Measurements from ENCODE around the gene ROGDI.

GRCh38 chr16:4846901-4847773 lies 44.7 kb upstream of the ROGDI start, which contains the start of the genes GLYR1 and UBN1:
- TF ChIP-seq MAX (IDR thresholded peaks at IDR 0.05; ENCODE audit: low read depth) (no peak; the same call in 1 of the 2 replicates), POLR2AphosphoS5 (IDR thresholded peaks at IDR 0.05; ENCODE audit: low read depth, low read length) (peak; percentile 78), CTCF (IDR thresholded peaks at IDR 0.05) (no peak), TAF1 (IDR thresholded peaks at IDR 0.05; ENCODE audit: borderline replicate concordance, low read depth, low read length) (peak; percentile 92), RFX5 (IDR thresholded peaks at IDR 0.05; ENCODE audit: low read length) (peak; percentile 86), USF2 (IDR thresholded peaks at IDR 0.05; ENCODE audit: borderline replicate concordance, low read depth, low read length) (peak; percentile 98), RAD21 (IDR thresholded peaks at IDR 0.05; ENCODE audit: low read length) (no peak), PBX3 (IDR thresholded peaks at IDR 0.05) (no peak), TCF12 (IDR thresholded peaks at IDR 0.05) (no peak), FOXM1 (IDR thresholded peaks at IDR 0.05; ENCODE audit: low read depth) (no peak), ELF1 (IDR thresholded peaks at IDR 0.05) (no peak)
